Cardiac muscle cell (in vitro differentiated cells and primary cell): ENCODE data around the gene SENP8. TPM values are rescaled to one million over a fixed set of nuclear protein-coding genes. Genes with fewer than 3 reads are reported as not detected.

Experiments used
- DNase-seq, 2 donors: peaks; one replicate each; pipeline versions ENCODE4 v3.0.0 to v3.0.0-alpha.2; 2010 to 2017; ENCODE audit warnings: low read depth in 1 of 2, low spot score in 1 of 2
- H3K27ac ChIP-seq: fragments of 200-600 bp; sonication (generic); 2 replicates; pipeline ENCODE4 v1.5.1; 2016
- H3K27me3 ChIP-seq: fragments of 200-600 bp; sonication (generic); 2 replicates; pipeline ENCODE4 v1.6.0; 2016; ENCODE audit warnings: control low read depth
- H3K36me3 ChIP-seq: fragments of 200-600 bp; sonication (generic); 2 replicates; pipeline ENCODE4 v1.5.1; 2016; ENCODE audit warnings: control low read depth
- H3K4me1 ChIP-seq: fragments of 200-600 bp; sonication (generic); 2 replicates; pipeline ENCODE4 v1.8.1; 2017; ENCODE audit warnings: low read depth, mild to moderate bottlenecking, mixed run types
- H3K4me3 ChIP-seq: fragments of 200-600 bp; sonication (generic); 2 replicates; pipeline ENCODE4 v1.5.1; 2016; ENCODE audit warnings: mild to moderate bottlenecking
- H3K9me3 ChIP-seq: fragments of 200-600 bp; sonication (generic); 2 replicates; pipeline ENCODE4 v1.5.1; 2017; ENCODE audit warnings: low read depth, mild to moderate bottlenecking, control low read depth
- polyA plus RNA-seq: library from polyadenylated mRNA; unstranded; fragments of >200 nt; fragmentation: Nextera tagmentation; extraction: Ambion mirVana; gene quantifications from 2 replicates; pipeline ENCODE4 v1.2.1, GENCODE V29; 2016
- total RNA-seq: library from RNA; depleted of rRNA; stranded (reverse); fragments of >200 nt; gene quantifications from 2 replicates; pipeline ENCODE4 v1.2.3, GENCODE V29; 2016
- TF ChIP-seq, protein P1 (sequence below): IDR thresholded peaks from 2 replicates; pipeline ENCODE4 v1.5.1; 2012; ENCODE audit warnings: low read depth, mild to moderate bottlenecking, low read length

SENP8 gene
- total and polyA plus RNA-seq, 2 experiments from 2014 or later = 4.6 to 11.0 TPM

- DNase-seq = no peak
- Histone ChIP-seq H3K36me3 (no peaks in the 10 kb centered on the region), H3K4me1 (no peaks in the 10 kb centered on the region), H3K27me3 (no peaks in the 10 kb centered on the region), H3K27ac (no peak overlapping the region), H3K9me3 (no peaks in the 10 kb centered on the region), H3K4me3 (no peak overlapping the region)
- TF ChIP-seq, protein P1, sequence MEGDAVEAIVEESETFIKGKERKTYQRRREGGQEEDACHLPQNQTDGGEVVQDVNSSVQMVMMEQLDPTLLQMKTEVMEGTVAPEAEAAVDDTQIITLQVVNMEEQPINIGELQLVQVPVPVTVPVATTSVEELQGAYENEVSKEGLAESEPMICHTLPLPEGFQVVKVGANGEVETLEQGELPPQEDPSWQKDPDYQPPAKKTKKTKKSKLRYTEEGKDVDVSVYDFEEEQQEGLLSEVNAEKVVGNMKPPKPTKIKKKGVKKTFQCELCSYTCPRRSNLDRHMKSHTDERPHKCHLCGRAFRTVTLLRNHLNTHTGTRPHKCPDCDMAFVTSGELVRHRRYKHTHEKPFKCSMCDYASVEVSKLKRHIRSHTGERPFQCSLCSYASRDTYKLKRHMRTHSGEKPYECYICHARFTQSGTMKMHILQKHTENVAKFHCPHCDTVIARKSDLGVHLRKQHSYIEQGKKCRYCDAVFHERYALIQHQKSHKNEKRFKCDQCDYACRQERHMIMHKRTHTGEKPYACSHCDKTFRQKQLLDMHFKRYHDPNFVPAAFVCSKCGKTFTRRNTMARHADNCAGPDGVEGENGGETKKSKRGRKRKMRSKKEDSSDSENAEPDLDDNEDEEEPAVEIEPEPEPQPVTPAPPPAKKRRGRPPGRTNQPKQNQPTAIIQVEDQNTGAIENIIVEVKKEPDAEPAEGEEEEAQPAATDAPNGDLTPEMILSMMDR = no peak
Observed at GRCh38 chr15:72077950-72078349, 40.3 kb upstream of the SENP8 start.

DNA sequence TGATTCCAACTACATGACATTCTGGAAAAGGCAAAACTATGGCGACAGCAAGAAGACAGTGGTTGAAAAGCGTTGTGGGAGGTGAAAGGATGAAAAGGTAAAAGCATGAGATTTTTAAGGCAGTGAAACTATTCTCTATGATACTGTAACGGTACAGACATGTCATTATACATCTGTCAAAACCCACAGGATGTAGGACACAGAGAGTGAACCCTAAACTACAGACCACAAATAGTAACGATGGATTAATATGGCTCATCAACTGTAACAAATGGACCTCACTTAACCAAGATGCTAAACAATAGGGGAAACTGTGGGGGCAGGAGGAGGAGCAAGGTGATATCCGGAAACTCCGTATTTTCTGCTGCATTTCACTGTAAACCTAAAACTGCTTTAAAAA lies 39.3 kb upstream of the SENP8 start:
- no peaks in the 10 kb centered on the region for H3K4me1 ChIP-seq
- no peaks in the 10 kb centered on the region for H3K36me3 ChIP-seq
- DNase-seq = no peak
- no peaks in the 10 kb centered on the region for H3K9me3 ChIP-seq
- no peak overlapping the region for H3K27ac ChIP-seq
- H3K27me3 ChIP-seq = no peaks in the 10 kb centered on the region
- H3K4me3 ChIP-seq = no peak overlapping the region
- TF ChIP-seq, protein P1 = no peak

DNA sequence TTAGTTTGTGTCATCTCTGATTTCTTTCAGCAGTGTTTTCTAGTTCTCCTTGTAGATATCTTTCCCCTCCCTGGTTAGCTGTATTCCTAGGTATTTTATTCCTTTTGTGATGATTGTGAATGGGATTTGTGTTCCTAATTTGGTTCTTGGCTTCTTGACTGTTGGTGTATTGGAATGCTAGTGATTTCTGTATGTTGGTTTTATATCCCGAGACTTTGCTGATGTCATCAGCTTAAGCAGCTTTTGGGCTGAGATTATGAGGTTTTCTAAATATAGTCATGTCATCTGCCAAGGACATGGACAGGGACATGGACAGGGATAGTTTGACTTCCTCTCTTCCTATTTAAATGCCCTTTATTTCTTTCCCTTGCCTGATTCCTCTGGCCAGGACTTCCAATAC lies 36.0 kb upstream of the SENP8 start:
- no peak for DNase-seq
- Histone ChIP-seq H3K4me3 (no peak overlapping the region), H3K4me1 (no peaks in the 10 kb centered on the region), H3K27ac (no peak overlapping the region), H3K36me3 (no peaks in the 10 kb centered on the region), H3K9me3 (no peaks in the 10 kb centered on the region), H3K27me3 (no peaks in the 10 kb centered on the region)
- TF ChIP-seq, protein P1 = no peak

GRCh38 chr15:72086010-72086697 lies 32.0 kb upstream of the SENP8 start:
- Histone ChIP-seq H3K9me3 (no peaks in the 10 kb centered on the region), H3K27me3 (no peaks in the 10 kb centered on the region), H3K4me1 (no peaks in the 10 kb centered on the region), H3K36me3 (no peaks in the 10 kb centered on the region), H3K4me3 (no peak overlapping the region), H3K27ac (no peak overlapping the region)
- no peak for DNase-seq
- TF ChIP-seq, protein P1 = no peak

GRCh38 chr15:72086920-72087648 lies 31.1 kb upstream of the SENP8 start:
- H3K4me1 ChIP-seq = no peaks in the 10 kb centered on the region
- H3K9me3 ChIP-seq = no peaks in the 10 kb centered on the region
- no peak overlapping the region for H3K27ac ChIP-seq
- no peaks in the 10 kb centered on the region for H3K36me3 ChIP-seq
- TF ChIP-seq, protein P1 = no peak
- no peak for DNase-seq
- no peak overlapping the region for H3K4me3 ChIP-seq
- no peaks in the 10 kb centered on the region for H3K27me3 ChIP-seq
